ENCODE data around the gene TMPRSS7.

DNA sequence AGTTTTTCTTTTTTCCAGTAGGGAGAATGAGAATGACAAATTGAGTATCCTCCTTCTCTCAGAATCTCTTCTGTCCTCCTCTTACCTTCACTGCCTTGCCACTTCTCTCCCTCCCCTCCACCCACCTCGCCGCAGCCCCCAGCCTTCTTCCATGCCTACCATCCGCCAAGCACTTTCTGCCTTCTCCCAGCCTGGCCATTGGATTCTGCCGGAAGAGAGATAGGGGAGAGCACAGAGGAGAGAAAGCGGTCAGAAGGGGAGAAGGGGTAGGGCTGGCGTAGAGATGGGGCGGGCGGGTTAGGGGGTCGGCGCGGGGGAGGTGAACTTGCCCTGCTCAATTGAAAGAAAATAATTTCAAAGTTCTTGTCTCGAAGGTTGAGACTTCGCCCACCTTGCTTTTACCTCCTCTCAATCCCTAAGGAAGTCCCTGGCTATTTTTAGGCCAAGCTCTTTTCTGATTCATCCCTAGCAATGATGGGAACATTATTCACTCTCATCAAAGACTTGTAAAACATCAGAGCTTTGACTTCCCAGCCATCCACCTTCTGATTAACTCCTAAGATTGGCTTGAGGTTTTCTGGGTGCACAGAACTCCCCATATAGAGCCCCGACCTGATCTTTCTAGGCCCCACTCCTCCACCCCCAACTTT lies 52.5 kb downstream of the TMPRSS7 start:
- TF ChIP-seq, protein P1, sequence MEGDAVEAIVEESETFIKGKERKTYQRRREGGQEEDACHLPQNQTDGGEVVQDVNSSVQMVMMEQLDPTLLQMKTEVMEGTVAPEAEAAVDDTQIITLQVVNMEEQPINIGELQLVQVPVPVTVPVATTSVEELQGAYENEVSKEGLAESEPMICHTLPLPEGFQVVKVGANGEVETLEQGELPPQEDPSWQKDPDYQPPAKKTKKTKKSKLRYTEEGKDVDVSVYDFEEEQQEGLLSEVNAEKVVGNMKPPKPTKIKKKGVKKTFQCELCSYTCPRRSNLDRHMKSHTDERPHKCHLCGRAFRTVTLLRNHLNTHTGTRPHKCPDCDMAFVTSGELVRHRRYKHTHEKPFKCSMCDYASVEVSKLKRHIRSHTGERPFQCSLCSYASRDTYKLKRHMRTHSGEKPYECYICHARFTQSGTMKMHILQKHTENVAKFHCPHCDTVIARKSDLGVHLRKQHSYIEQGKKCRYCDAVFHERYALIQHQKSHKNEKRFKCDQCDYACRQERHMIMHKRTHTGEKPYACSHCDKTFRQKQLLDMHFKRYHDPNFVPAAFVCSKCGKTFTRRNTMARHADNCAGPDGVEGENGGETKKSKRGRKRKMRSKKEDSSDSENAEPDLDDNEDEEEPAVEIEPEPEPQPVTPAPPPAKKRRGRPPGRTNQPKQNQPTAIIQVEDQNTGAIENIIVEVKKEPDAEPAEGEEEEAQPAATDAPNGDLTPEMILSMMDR (conservative IDR thresholded peaks at IDR 0.05; ENCODE audit: low read depth in 2 of 2) = no peak
- no peak for TF ChIP-seq CREB1 (CRISPR knock-in tag; IDR thresholded peaks at IDR 0.05; ENCODE audit: low read depth)
- no peak for TF ChIP-seq POLR2AphosphoS5 (IDR thresholded peaks at IDR 0.05; ENCODE audit: low read depth)
- TF ChIP-seq EZH2phosphoT487 (IDR thresholded peaks at IDR 0.05; ENCODE audit: unreplicated experiment) = no peak

Measured in GM23338 (cell line).